Choroid plexus epithelial cell (primary cell): ENCODE data around the gene HCFC1.
A peak's percentile ranks its signal among the peaks of the same experiment; 100 is the strongest.

Experiments used
- DNase-seq: peaks from one replicate; pipeline ENCODE4 v3.0.0-alpha.2; 2010; ENCODE audit warnings: low read depth
- H3K4me3 ChIP-seq: 2 replicates; pipeline ENCODE4 v1.5.1; 2011; ENCODE audit warnings: low read depth, mild to moderate bottlenecking, control low read depth, low read length, moderate library complexity
- CTCF ChIP-seq: conservative IDR thresholded peaks from 2 replicates; pipeline ENCODE4 v1.5.1; 2011; ENCODE audit warnings: low read depth, mild to moderate bottlenecking, control low read depth, inconsistent platforms, low read length, moderate library complexity

The HCFC1 gene

GRCh38 chrX:153971450-153972367, at the start of gene HCFC1:
TSS of gene HCFC1 (minus strand) at chrX:153971818. CDS start at chrX:153970840, 978 bp downstream.
- TF ChIP-seq CTCF = no peak
- DNase-seq = peak; percentile 88
- H3K4me3 ChIP-seq = peak within 1 kb of the TSS; percentile 83

- peak; percentile 4 for TF ChIP-seq CTCF
- H3K4me3 ChIP-seq = no peak overlapping the region
- DNase-seq = peak; percentile 60
These were observed 49.6 kb upstream of the HCFC1 start for GRCh38 chrX:154021131-154021611.

GRCh38 chrX:154020536-154021115, 49.0 kb upstream of the HCFC1 start:
- H3K4me3 ChIP-seq = peak overlapping the region; percentile 53
- TF ChIP-seq CTCF = no peak
- no peak for DNase-seq

DNA sequence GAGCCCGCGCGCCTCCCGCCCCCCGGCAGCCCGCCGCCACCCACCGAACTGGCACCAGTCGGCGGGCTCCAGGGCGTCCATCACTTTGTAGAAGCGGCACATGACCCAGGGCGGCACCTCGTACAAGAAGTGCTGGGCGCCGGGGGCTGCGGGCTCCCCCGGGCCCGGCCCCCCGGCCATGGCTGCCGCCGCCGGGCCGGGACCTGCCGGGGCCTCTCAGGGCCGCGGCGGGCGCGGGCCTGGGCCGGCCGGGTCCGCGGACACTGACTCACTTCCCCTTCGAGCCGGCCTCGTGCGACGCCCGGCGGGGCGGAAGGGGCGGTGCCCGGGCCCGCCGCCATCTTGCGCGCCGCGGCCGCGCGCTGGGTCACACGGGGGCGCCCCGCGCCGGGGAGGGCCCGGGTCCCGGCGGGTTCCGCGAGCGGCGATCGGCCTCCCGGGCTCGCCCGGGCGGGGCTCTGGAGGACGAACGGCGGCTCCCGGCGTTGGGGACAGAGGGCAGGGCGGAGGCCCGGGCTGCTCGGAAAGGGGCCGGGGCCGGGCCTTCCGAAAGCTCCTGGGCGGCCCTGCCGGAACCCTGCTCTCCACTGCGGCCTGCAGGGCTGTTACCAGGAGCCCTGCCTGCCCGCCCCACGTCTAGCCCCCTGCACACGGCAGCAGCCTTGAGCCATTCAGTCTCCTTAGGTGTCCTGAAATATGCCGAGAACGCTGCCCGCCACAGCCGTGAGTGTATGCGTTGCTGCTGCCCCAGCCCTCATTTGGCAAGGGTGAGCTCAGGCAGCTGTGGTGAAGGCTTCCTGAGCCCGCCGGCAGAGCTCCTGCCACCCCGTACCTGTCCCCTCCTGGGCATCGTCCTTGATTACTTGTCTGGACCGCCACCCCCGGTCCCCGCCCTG, 48.3 kb upstream of the HCFC1 start, which contains the start of gene IRAK1:
TSS of gene IRAK1 (minus strand) at position 270 of the 896 bp plus-strand sequence. CDS start at position 180, 90 bp downstream.
- no peak for TF ChIP-seq CTCF
- peak within 1 kb of the TSS; percentile 64 for H3K4me3 ChIP-seq
- peak; percentile 53 for DNase-seq

GRCh38 chrX:154019061-154019621, 47.5 kb upstream of the HCFC1 start:
- no peak for TF ChIP-seq CTCF
- DNase-seq = no peak
- H3K4me3 ChIP-seq = peak overlapping the region; percentile 64

DNA sequence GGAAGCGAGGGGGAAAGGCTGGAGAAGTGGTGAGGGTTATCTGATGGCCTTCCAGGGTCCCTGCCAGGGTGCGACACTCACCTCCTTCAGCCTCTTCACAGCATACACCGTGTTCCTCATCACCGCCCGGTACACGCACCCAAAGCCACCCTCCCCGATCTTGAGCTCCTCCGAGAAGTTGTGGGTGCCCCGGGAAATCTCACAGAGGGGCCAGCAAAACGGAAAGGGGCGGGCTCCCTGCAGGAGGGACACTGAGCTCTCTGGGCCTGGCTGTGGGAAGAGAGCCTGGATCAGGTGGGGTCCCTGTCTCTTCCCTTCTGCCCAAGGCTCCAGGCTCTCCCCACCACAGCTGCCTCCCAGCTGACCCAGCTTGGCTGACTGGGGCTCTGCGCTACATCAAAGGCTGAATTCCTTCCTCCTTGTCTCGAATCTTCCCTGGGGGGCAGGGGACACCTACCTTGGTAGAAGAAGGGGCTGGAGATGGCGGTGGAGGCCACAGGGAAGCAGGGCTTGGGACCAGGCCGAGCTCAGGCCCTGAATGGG, 47.0 kb upstream of the HCFC1 start:
- DNase-seq = no peak
- TF ChIP-seq CTCF = no peak
- H3K4me3 ChIP-seq = peak overlapping the region; percentile 64
